Spinal cord (tissue), 10 donors: Measurements from ENCODE around the gene MYO18B. TPM values are rescaled to one million over a fixed set of nuclear protein-coding genes. Genes with fewer than 3 reads are reported as not detected.

Source experiments
- DNase-seq, 6 donors: peaks; one replicate each; pipeline versions ENCODE4 v3.0.0 to v3.0.0-alpha.2; 2013 to 2015; ENCODE audit warnings: low spot score in 6 of 6, low read depth in 4 of 6
- H3K27ac ChIP-seq: one replicate; pipeline ENCODE4 v1.5.1; 2013; ENCODE audit warnings: low read depth, low read length, control low read depth
- H3K27me3 ChIP-seq: one replicate; pipeline ENCODE4 v1.6.1; 2013; ENCODE audit warnings: low read length; ENCODE audit not compliant: control insufficient read depth, insufficient read depth
- H3K36me3 ChIP-seq: one replicate; pipeline ENCODE4 v1.6.1; 2013; ENCODE audit warnings: low read length; ENCODE audit not compliant: control insufficient read depth, insufficient read depth
- H3K4me1 ChIP-seq: one replicate; pipeline ENCODE4 v1.6.1; 2013; ENCODE audit warnings: low read length; ENCODE audit not compliant: control insufficient read depth, insufficient read depth
- H3K4me3 ChIP-seq: one replicate; pipeline ENCODE4 v1.5.1; 2013; ENCODE audit warnings: low read depth, low read length, control low read depth
- H3K9me3 ChIP-seq: one replicate; pipeline ENCODE4 v1.6.1; 2013; ENCODE audit warnings: low read length; ENCODE audit not compliant: control insufficient read depth, insufficient read depth
- WGBS: methylation state at CpG from one replicate; pipeline ENCODE4 v1.1.5; 2013; ENCODE audit warnings: missing lambda C conversion rate; ENCODE audit not compliant: insufficient coverage; 5-methylcytosine and 5-hydroxymethylcytosine counted together
- polyA plus RNA-seq, 2 donors: library from polyadenylated mRNA; unstranded; fragments of 120-200 nt; gene quantifications; one replicate each; pipeline ENCODE4 v1.2.1, GENCODE V29; 2013; ENCODE audit not compliant: insufficient read length in 2 of 2
- total RNA-seq, 2 donors: library from RNA; depleted of rRNA in 1 of 2; stranded (reverse); fragments of 120-200 nt in 1 of 2; fragments of >200 nt in 1 of 2; gene quantifications; one replicate each; pipeline versions ENCODE4 v1.2.3 to v1.2.4, GENCODE V29; 2013 to 2014
- donor health status: healthy.

Gene MYO18B
- total and polyA plus RNA-seq, 4 donors, result 0.33 to 0.99 (median 0.74) TPM

GRCh38 chr22:25953919-25954318, 211.9 kb downstream of the MYO18B start:
- Histone ChIP-seq H3K4me1 (no peaks in the 10 kb centered on the region), H3K9me3 (no peaks in the 10 kb centered on the region), H3K4me3 (no peak overlapping the region), H3K27me3 (no peaks in the 10 kb centered on the region), H3K36me3 (no peaks in the 10 kb centered on the region), H3K27ac (no peak overlapping the region)
- DNase-seq, result no peak
- 20% methylated on average over 1 of the region's 4 CpGs for WGBS

DNA sequence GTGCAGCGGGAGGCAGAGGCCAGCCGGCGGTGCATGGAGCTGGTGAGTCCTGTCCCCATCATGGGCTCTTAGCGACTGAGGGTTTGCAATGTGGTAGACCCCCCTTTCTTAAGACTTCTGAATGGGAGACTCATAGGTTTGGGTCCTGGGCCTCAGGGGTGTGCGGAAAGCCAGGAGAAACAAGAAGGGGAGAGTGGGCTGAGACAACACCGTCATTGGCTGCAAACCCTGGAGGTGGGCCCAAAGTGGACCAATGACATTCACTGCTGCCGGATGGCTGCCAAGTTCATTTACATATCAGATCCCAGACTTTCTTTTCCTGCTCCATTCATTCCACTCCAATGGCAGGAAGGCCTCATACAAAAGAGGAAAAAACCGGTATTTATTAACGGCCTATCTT, 213.3 kb downstream of the MYO18B start:
- Histone ChIP-seq H3K27me3 (no peaks in the 10 kb centered on the region), H3K27ac (no peak overlapping the region), H3K36me3 (no peaks in the 10 kb centered on the region), H3K4me3 (no peak overlapping the region), H3K9me3 (no peaks in the 10 kb centered on the region), H3K4me1 (no peaks in the 10 kb centered on the region)
- no peak for DNase-seq
- WGBS, result 99% methylated on average over 6 of the region's 9 CpGs

DNA sequence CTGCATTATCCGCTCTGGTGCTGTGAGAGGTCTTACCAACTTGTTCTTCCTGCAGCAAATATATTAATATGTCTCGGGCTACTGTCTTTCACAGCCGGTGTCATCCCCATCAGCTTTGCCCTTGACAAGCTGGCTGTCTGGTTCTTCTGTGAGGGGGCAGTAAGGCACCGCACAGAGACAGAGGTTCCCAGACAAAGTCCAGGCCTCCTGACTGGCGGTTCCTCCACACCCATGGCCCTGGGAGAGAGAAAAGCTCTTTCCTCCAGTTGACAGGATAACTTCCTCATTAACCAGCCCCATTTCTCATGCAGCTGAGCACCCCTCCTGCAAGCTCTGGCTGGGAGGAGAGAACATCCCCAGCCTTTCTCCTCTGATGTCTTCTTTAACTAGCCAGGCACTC, 214.8 kb downstream of the MYO18B start:
- no peaks in the 10 kb centered on the region for H3K27me3 ChIP-seq
- H3K9me3 ChIP-seq, result no peaks in the 10 kb centered on the region
- H3K27ac ChIP-seq, result no peak overlapping the region
- H3K36me3 ChIP-seq, result no peaks in the 10 kb centered on the region
- DNase-seq, result no peak
- H3K4me1 ChIP-seq, result no peaks in the 10 kb centered on the region
- no peak overlapping the region for H3K4me3 ChIP-seq
- WGBS, result 70% methylated on average over 2 of the region's 5 CpGs

GRCh38 chr22:25959818-25960774, 218.1 kb downstream of the MYO18B start:
- Histone ChIP-seq H3K4me3 (no peak overlapping the region), H3K27ac (no peak overlapping the region), H3K9me3 (no peaks in the 10 kb centered on the region), H3K4me1 (no peaks in the 10 kb centered on the region), H3K27me3 (no peaks in the 10 kb centered on the region), H3K36me3 (no peaks in the 10 kb centered on the region)
- 85% methylated on average over 7 of the region's 12 CpGs for WGBS
- peak in 1 of 6 donors; percentile 32 for DNase-seq

DNA sequence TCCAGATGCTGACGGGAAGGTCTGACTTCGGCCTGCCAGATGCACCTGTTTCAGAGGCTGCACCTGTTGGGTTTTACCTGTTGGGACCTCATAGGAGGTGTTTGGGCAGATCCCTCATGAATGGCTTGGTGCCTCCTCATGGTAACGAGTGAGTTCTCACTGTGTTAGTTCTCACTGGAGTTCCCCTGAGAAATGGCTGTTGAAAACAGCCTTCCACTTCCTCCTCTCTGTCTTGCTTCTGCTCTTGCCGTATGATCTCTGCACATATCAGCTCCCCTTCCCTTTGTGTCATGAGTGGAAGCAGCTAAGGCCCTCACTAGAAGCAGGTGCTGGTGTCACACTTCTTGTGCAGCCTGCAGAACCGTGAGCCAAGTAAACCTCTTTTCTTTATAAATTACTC, 219.7 kb downstream of the MYO18B start:
- 93% methylated on average over 5 of the region's 5 CpGs for WGBS

GRCh38 chr22:25962711-25963110, 220.7 kb downstream of the MYO18B start:
- Histone ChIP-seq H3K4me3 (no peak overlapping the region), H3K4me1 (no peaks in the 10 kb centered on the region), H3K27me3 (no peaks in the 10 kb centered on the region), H3K36me3 (no peaks in the 10 kb centered on the region), H3K27ac (no peak overlapping the region), H3K9me3 (no peaks in the 10 kb centered on the region)
- 95% methylated on average over 2 of the region's 2 CpGs for WGBS
- no peak for DNase-seq

More for the DNA sequence above, 219.7 kb downstream of the MYO18B start:
- no peaks in the 10 kb centered on the region for H3K9me3 ChIP-seq
- no peak overlapping the region for H3K4me3 ChIP-seq
- no peaks in the 10 kb centered on the region for H3K4me1 ChIP-seq
- H3K27ac ChIP-seq, result no peak overlapping the region
- no peaks in the 10 kb centered on the region for H3K36me3 ChIP-seq
- no peaks in the 10 kb centered on the region for H3K27me3 ChIP-seq
- DNase-seq, result no peak

DNA sequence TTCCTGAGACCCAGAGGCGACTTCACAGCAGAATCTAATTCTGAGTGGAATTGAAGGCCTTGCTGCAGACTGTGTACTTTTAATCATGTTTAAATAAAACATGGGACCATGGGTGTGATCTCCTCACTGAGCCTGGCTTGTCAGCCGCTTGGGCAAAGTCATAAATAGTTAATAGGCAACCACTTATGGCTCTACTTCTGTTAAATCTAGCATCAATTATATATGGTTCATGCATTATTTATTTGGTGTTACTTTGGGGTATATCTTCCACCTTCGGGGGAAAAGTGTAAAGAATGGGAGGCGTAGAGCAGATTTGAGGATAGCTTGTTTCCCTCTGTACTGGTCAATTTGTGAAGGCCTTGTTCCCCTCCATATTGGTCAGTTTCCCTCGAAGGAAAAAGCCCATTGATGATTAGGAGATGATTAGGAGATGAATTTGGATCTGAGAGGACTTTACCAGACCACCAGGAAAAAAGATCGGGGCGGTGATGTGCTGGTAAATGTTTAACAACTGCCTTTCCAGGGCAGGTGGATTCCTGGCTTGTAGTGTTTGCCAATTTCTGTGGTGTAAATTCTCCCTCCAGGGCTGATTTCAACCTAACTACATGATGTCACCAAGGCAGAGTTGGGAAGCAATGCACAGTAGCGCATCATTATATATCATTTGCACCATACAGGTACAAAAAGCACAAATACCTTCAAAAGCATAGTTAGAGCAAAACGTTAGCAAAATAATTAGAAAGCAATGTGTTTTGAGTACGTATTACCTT, 223.2 kb downstream of the MYO18B start:
- Histone ChIP-seq H3K9me3 (no peaks in the 10 kb centered on the region), H3K27ac (no peak overlapping the region), H3K36me3 (no peaks in the 10 kb centered on the region), H3K4me3 (no peak overlapping the region), H3K4me1 (no peaks in the 10 kb centered on the region), H3K27me3 (no peaks in the 10 kb centered on the region)
- WGBS, result 100% methylated on average over 2 of the region's 10 CpGs
- DNase-seq, result no peak

GRCh38 chr22:25966448-25966913, 224.5 kb downstream of the MYO18B start:
- no peaks in the 10 kb centered on the region for H3K36me3 ChIP-seq
- peaks cover 4% of the 10 kb centered on the region for H3K4me1 ChIP-seq
- peak in 1 of 6 donors; percentile 71 for DNase-seq
- 15% methylated on average over 6 of the region's 8 CpGs for WGBS
- no peak overlapping the region for H3K27ac ChIP-seq
- H3K4me3 ChIP-seq, result no peak overlapping the region
- no peaks in the 10 kb centered on the region for H3K9me3 ChIP-seq
- no peaks in the 10 kb centered on the region for H3K27me3 ChIP-seq

DNA sequence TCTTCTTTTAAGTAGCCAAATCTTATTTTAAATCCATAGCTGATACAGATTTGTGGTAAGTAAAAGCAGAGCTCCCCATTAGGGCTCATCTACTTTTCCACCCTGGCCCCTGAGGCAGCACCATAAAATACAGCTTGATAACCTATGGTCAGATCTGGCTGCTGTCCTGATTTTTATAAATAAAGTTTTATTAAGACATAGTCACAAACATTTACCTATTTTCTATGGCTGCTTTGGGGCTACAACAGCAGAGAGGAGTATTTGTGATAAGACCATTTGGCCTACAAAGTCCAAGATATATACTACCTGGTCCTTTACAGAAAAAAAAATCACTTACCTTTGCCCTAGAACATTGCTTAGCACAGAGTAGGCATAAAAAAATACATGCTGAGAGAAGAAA, 227.3 kb downstream of the MYO18B start:
- DNase-seq, result no peak
- H3K4me1 ChIP-seq, result peaks cover 4% of the 10 kb centered on the region
- no peak overlapping the region for H3K4me3 ChIP-seq

More for the DNA sequence above, 227.3 kb downstream of the MYO18B start:
- Histone ChIP-seq H3K27ac (no peak overlapping the region), H3K27me3 (no peaks in the 10 kb centered on the region), H3K9me3 (no peaks in the 10 kb centered on the region), H3K36me3 (no peaks in the 10 kb centered on the region)
